ENCODE results near the gene MS4A5.

Gene MS4A5

GRCh38 chr11:60485987-60486386 lies 56.6 kb downstream of the MS4A5 start:
- no peak for DNase-seq

- no peak for DNase-seq
These were observed 63.2 kb downstream of the MS4A5 start, which contains the start of gene MS4A12 for GRCh38 chr11:60492488-60493009. TSS of gene MS4A12 (plus strand) at chr11:60492778. CDS start at chr11:60497319, 4,541 bp downstream.

GRCh38 chr11:60493454-60493853 lies 64.1 kb downstream of the MS4A5 start:
- no peak for DNase-seq
